Left ventricle myocardium superior (tissue), 1 donor: ENCODE data around the gene VWA8. TPM values are rescaled to one million over a fixed set of nuclear protein-coding genes. Genes with fewer than 3 reads are reported as not detected.
"Not testable (repeated sequence)": the region's sequence is repeated elsewhere in the genome, so short reads cannot be mapped to it uniquely, and the experiment has no call there.

ENCODE experiments used
- ATAC-seq: fragments of 200-7000 bp; cut with Tn5 transposase; one replicate; pipeline ENCODE4 v1.9.1; 2020; ENCODE audit warnings: mild to moderate bottlenecking, moderate library complexity
- DNase-seq: peaks from one replicate; pipeline ENCODE4 v3.0.0-alpha.2; 2020
- intact Hi-C: fragments of 100-400 bp; cut with micrococcal nuclease; formaldehyde crosslinking; loops from one replicate; pipeline ENCODE4 v1.11.0; 2022
- total RNA-seq: library from RNA; stranded (reverse); fragmentation: NEBNext Ultra II Directional; extraction: Animal tissue kit (Norgen Biotek cat#: 25700); gene quantifications from one replicate; pipeline ENCODE4 v1.2.1, GENCODE V29; 2021
- donor health status: DM: no; HTN: yes; CAD: no; lungs with severe emphysema.

VWA8 gene
- total RNA-seq, 1 donor from 2014 or later, result 45.0 TPM

- no peak for DNase-seq
- no peak for ATAC-seq
- intact Hi-C loops, result no loop called here
Measured at GRCh38 chr13:41934994-41935393, 25.9 kb downstream of the VWA8 start.

DNA sequence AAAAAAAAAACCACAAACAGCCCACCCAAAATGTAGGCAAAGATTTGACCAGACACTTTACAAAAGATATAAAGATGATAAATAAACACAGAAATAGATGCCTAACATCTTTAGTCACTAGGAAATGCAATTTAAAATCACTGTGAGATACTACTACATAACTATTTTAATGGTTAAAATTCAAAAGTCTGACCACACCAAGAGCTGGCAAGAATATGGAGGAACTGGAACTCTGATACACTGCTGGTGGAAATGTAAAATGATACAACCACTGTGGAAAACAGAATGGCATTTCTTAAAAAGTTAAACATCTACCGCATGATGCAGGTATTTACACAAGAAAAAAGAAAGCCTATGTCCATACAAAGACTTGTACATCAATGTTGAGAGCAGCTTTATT is 26.8 kb downstream of the VWA8 start:
- no peak for ATAC-seq
- intact Hi-C loops, result no loop called here
- DNase-seq, result no peak

- ATAC-seq (no peak), DNase-seq (no peak)
- intact Hi-C loops, result no loop called here
Measured at GRCh38 chr13:41931337-41931736, 29.6 kb downstream of the VWA8 start.

GRCh38 chr13:41930154-41930553 is 30.8 kb downstream of the VWA8 start:
- no peak for DNase-seq
- ATAC-seq, result no peak
- intact Hi-C loops, result no loop called here

GRCh38 chr13:41928323-41928722 is 32.6 kb downstream of the VWA8 start:
- no peak for DNase-seq
- intact Hi-C loops, result no loop called here
- ATAC-seq, result no peak

DNA sequence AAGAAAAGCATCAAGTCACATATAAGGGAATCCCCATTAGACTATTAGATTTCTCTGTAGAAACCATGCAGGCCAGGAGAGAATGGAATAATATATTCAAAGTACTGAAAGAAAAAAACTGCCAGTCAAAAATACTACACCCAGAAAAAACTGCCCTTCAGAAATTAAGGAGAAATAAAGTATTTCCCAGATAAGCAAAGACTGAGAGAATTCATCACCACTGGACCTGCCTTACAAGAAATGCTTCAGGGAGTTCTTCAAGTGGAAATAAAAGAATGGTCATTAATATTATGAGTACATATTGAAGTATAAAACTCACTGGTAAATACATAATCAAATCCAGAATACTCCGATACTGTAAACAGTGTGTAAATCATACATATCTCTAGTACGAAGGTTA is 35.9 kb downstream of the VWA8 start:
- intact Hi-C loops, result no loop called here
- ATAC-seq, result no peak
- DNase-seq, result no peak

GRCh38 chr13:41922894-41923293 is 38.0 kb downstream of the VWA8 start:
- intact Hi-C loops, ATAC-seq, DNase-seq: not testable (repeated sequence)

DNA sequence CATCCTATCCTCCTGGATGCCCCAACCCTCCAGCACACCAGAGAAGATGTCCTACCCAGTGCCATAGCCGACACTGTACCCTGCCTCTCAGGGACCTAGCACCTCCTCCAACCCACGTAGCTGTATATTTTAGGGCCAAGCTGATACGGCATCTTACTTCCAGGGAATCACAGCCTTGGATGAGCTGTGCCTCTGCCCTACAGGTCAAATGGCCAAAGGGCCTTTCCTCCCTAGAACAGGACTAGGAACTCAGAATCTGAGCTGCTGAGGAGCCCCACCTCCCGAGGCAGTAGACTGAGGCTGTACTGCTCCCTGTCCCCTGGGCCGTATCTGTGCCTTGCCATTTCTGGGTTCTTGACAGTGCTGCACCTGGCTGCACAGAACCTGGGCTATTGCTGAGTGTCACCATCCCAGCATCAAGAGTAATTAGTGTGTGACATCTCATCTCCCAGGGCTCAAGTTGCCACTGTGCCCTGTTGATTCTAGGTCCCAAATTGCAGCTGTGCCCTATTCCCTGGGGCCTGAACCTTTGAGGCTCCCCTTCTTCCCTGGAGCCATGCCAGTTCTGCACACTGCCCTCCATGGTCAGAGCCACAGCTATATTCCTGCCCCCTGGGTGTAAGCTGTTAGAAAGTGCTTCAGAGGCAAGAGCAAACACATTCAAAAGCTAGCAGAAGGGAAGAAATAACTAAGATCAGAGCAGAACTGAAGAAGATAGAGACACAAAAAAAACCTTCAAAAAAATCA is 41.0 kb downstream of the VWA8 start:
- intact Hi-C loops, result no loop called here
- ATAC-seq (peak; percentile 28), DNase-seq (no peak)

GRCh38 chr13:41919031-41919740 is 41.7 kb downstream of the VWA8 start:
- DNase-seq (no peak), ATAC-seq (peak; percentile 80)
- intact Hi-C loops, result no loop called here

DNA sequence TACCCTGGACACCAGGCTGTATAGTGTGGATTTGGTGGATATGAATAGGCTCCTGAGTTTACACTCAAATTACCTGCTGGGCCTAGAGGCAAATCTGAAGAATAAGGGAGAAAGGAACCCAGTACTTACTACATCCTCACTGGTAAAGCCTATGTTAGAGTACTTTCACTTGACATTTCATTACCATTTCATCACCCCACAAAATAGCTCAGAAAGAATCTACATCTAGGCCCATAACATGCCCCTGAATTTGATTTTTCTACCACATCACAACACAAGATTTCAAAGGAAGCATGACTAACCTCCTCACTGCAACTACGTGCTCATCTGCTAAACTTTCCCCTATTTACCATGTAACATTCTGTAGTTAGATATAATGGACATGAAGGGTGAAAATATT is 43.3 kb downstream of the VWA8 start:
- intact Hi-C loops, result no loop called here
- DNase-seq (no peak), ATAC-seq (no peak)

GRCh38 chr13:41916173-41916954 is 44.5 kb downstream of the VWA8 start:
- intact Hi-C loops, result no loop called here
- ATAC-seq (peak; percentile 46), DNase-seq (no peak)

GRCh38 chr13:41915081-41915480 is 45.8 kb downstream of the VWA8 start:
- intact Hi-C loops, result no loop called here

GRCh38 chr13:41914552-41914951 is 46.4 kb downstream of the VWA8 start:
- ATAC-seq, result no peak
- DNase-seq, result no peak
- intact Hi-C loops, result no loop called here

More at GRCh38 chr13:41915081-41915480, 45.8 kb downstream of the VWA8 start:
- no peak for DNase-seq
- peak; percentile 36 for ATAC-seq

- intact Hi-C loops, result no loop called here
- DNase-seq (no peak), ATAC-seq (no peak)
Measured at GRCh38 chr13:41909506-41909905, 51.4 kb downstream of the VWA8 start.

DNA sequence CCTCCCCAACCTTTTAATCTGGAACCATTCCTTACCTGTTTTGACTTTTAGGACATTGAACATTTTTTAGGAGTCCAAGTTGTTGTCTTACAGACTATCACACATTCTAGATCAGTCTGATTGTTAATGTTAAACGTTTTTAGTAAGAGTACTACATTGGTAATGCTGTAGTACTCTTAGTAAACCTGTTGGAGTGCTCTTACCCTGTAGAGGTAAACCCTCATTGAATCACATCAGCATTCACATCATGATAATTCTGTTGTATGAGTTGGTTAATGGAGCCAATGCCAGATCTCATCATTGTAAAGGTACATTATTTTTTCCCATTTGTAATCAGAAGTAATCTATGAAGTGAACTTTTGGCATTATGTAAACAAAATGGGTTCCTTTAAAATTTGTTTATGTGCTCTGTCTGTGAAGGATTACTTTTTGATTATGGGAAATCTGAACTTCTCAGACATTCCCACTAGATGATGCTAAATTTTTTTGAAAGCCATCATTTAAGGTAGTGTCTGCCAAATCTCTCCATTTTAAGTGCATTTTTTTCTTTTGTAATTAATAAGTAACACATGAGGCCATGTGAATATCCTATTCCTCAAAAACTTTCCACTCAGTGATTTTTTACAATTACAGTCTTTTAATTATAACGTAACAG is 55.2 kb downstream of the VWA8 start:
- ATAC-seq, result peak; percentile 27
- no peak for DNase-seq
- intact Hi-C loops, result no loop called here

- no peak for ATAC-seq
- no peak for DNase-seq
- intact Hi-C loops, result no loop called here
Measured at GRCh38 chr13:41900918-41901317, 60.0 kb downstream of the VWA8 start.

DNA sequence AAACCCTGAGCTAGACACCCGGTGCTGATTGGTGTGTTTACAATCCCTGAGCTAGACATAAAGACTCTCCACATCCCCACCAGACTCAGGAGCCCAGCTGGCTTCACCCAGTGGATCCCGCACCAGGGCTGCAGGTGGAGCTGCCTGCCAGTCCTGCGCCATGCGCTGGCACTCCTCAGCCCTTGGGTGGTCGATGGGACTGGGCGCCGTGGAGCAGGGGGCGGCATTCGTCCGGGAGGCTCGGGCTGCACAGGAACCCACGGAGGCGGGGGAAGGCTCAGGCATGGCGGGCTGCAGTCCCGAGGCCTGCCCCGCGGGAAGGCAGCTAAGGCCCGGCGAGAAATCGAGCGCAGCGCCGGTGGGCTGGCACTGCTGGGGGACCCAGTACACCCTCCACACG is 62.5 kb downstream of the VWA8 start:
- ATAC-seq, DNase-seq, intact Hi-C loops: not testable (repeated sequence)

DNA sequence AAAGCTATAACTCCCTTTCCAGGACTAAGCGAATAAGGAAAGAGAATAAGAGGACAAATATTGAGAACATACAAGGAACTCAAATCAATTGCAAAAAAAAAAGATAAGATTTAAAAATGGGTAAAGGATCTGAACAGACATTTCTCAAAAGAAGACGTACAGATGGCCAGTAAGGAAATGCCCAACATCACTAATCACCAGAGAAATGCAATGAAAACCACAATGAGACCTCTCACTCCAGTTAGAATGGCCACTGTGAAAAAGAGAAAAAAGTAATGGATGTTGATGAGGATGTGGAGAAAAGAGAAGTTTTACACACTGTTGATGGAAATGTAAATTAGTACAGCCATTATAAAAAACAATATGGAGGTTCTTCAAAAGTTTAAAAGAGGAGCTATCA is 63.8 kb downstream of the VWA8 start:
- intact Hi-C loops, result no loop called here

DNA sequence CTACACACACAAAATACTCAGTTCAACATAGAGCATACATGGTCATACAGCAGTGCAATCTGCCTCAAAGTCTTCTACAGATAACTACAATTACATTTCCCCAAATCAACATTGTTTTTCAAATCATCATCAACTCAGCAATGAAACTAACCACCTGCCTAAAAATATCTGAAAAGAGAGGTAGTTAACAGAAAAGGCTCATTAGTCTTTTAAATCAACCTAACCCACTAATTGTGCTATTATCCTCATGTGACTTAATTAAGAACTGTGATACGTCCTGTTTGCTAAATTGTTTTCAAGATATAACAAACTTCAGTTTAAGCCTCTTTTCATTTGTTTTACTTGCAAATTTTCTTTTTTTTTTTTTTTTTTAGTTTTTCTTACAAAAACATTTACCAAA is 65.4 kb downstream of the VWA8 start:
- intact Hi-C loops, result no loop called here
- ATAC-seq (no peak), DNase-seq (no peak)

More for the DNA sequence above, 63.8 kb downstream of the VWA8 start:
- ATAC-seq (no peak), DNase-seq (no peak)

GRCh38 chr13:41891119-41891518 is 69.8 kb downstream of the VWA8 start:
- intact Hi-C loops, result no loop called here
- DNase-seq (no peak), ATAC-seq (no peak)
